ENCODE measurements around the gene GRM7. TPM values are rescaled to one million over a fixed set of nuclear protein-coding genes. Genes with fewer than 3 reads are reported as not detected.

Gene GRM7
- total RNA-seq, 1 donor from 2014 or later: 0.80 TPM

DNA sequence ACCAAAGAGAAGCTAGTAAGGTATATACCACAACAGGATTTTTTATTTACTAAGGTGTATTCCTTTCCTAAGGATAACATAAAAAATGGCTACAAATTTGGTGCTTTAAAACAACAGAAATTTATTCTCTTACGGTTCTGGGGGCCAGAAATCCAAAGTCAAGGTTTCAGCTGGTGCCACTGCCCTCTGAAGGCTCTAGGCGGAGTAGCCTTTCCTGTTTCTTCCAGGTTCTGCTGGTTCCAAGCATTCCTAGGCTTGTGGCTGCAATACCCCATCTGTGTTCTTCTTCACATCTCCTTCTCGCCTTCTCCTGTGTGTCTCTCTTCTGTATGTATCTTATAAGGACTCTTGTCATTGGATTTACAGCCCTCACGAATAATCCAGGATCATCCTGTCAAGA is 549.9 kb downstream of the GRM7 start:
- Mint-ChIP-seq H3K27ac (no peak overlapping the region), H3K4me1 (no peaks in the 10 kb centered on the region), H3K9me3 (no peaks in the 10 kb centered on the region), H3K27me3 (ENCODE audit: insufficient read depth, low read depth) (no peaks in the 10 kb centered on the region), H3K36me3 (no peaks in the 10 kb centered on the region), H3K4me3 (no peak overlapping the region)
- H2AFZ ChIP-seq (replicated peaks): no peak overlapping the region
- no peaks in the 10 kb centered on the region for H3K9me3 ChIP-seq (ENCODE audit: low read depth)
- no peaks in the 10 kb centered on the region for H3K36me3 ChIP-seq
- no peaks in the 10 kb centered on the region for H4K20me1 ChIP-seq (ENCODE audit: low read depth)
- no peaks in the 10 kb centered on the region for H3K4me1 ChIP-seq
- no peak overlapping the region for H3K4me2 ChIP-seq
- H3K27ac ChIP-seq: no peak overlapping the region
- H3K79me2 ChIP-seq (ENCODE audit: low read depth): no peaks in the 10 kb centered on the region
- H3K9ac ChIP-seq: no peak overlapping the region
- TF ChIP-seq, protein P1, sequence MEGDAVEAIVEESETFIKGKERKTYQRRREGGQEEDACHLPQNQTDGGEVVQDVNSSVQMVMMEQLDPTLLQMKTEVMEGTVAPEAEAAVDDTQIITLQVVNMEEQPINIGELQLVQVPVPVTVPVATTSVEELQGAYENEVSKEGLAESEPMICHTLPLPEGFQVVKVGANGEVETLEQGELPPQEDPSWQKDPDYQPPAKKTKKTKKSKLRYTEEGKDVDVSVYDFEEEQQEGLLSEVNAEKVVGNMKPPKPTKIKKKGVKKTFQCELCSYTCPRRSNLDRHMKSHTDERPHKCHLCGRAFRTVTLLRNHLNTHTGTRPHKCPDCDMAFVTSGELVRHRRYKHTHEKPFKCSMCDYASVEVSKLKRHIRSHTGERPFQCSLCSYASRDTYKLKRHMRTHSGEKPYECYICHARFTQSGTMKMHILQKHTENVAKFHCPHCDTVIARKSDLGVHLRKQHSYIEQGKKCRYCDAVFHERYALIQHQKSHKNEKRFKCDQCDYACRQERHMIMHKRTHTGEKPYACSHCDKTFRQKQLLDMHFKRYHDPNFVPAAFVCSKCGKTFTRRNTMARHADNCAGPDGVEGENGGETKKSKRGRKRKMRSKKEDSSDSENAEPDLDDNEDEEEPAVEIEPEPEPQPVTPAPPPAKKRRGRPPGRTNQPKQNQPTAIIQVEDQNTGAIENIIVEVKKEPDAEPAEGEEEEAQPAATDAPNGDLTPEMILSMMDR (IDR thresholded peaks at IDR 0.05): no peak
- H3F3A ChIP-seq (ENCODE audit: low read depth): no peaks in the 10 kb centered on the region
- no peak overlapping the region for H3K4me3 ChIP-seq
- no peaks in the 10 kb centered on the region for H3K27me3 ChIP-seq
- DNase-seq (ENCODE audit: low spot score): no peak

DNA sequence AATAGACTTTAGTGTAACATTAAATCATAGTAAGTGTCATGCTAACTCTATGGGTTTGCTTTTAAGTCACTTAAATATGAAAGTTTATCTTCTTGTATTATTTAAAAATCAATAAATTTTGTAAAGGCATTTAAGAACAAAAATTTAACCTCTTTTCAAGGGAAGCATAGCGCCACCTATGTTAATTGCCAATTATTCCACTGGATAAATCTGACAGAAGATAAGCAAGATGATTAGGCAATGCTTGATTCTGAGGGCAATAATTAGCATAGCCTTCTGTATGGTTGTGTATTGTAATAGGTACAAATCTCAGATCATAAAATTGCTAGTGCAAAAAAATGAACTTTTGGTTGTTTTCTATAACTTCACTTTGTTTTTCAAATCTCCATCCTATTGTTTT is 560.1 kb downstream of the GRM7 start:
- no peaks in the 10 kb centered on the region for H3K4me1 ChIP-seq
- no peak overlapping the region for H3K4me2 ChIP-seq
- H3K36me3 ChIP-seq: no peaks in the 10 kb centered on the region
- no peak overlapping the region for H3K27ac Mint-ChIP-seq
- H3K27me3 Mint-ChIP-seq (ENCODE audit: insufficient read depth, low read depth): peaks cover 3% of the 10 kb centered on the region
- H3K79me2 ChIP-seq (ENCODE audit: low read depth): no peaks in the 10 kb centered on the region
- H3K36me3 Mint-ChIP-seq: no peaks in the 10 kb centered on the region
- no peaks in the 10 kb centered on the region for H3K27me3 ChIP-seq
- H3K9me3 Mint-ChIP-seq: no peaks in the 10 kb centered on the region
- H3K27ac ChIP-seq: no peak overlapping the region
- no peaks in the 10 kb centered on the region for H3K9me3 ChIP-seq (ENCODE audit: low read depth)
- DNase-seq (ENCODE audit: low spot score): no peak
- no peak for TF ChIP-seq EZH2phosphoT487 (IDR thresholded peaks at IDR 0.05)
- TF ChIP-seq, protein P1 (IDR thresholded peaks at IDR 0.05): peak; percentile 44
- TF ChIP-seq EZH2 (IDR thresholded peaks at IDR 0.05): no peak
- H3K4me3 Mint-ChIP-seq: no peak overlapping the region
- no peaks in the 10 kb centered on the region for H3F3A ChIP-seq (ENCODE audit: low read depth)
- H3K4me1 Mint-ChIP-seq: no peaks in the 10 kb centered on the region
- no peak overlapping the region for H3K4me3 ChIP-seq
- no peak overlapping the region for H3K9ac ChIP-seq
- no peak overlapping the region for H2AFZ ChIP-seq (replicated peaks)
- H4K20me1 ChIP-seq (ENCODE audit: low read depth): no peaks in the 10 kb centered on the region

DNA sequence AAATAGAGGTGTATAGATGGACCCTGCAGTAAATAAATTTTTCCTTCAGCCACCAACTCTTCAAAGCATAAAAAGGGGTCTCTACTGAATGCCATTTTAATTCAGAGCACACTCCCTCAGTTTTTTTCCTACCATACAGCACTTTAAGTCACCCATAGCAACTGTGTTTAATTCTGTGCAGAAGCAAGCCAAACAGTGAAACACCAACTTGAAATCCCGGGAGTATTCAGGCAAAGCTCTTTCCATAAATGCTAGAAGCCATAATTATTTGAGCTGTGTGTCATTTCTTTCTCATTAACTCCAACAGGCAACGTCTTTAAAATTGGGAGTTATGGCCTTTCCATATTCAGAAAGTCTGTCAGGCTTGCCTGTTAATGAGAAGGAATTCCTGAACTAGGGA is 562.1 kb downstream of the GRM7 start:
- no peak overlapping the region for H3K27ac Mint-ChIP-seq
- H3K36me3 ChIP-seq: no peaks in the 10 kb centered on the region
- no peaks in the 10 kb centered on the region for H4K20me1 ChIP-seq (ENCODE audit: low read depth)
- H3K27me3 Mint-ChIP-seq (ENCODE audit: insufficient read depth, low read depth): peaks cover 3% of the 10 kb centered on the region
- H3K4me1 ChIP-seq: peaks cover 6% of the 10 kb centered on the region
- no peaks in the 10 kb centered on the region for H3K9me3 ChIP-seq (ENCODE audit: low read depth)
- DNase-seq (ENCODE audit: low spot score): no peak
- H3F3A ChIP-seq (ENCODE audit: low read depth): no peaks in the 10 kb centered on the region
- no peak overlapping the region for H3K4me3 ChIP-seq
- H3K27me3 ChIP-seq: no peaks in the 10 kb centered on the region
- TF ChIP-seq EZH2phosphoT487 (IDR thresholded peaks at IDR 0.05): no peak
- TF ChIP-seq, protein P1 (IDR thresholded peaks at IDR 0.05): no peak
- TF ChIP-seq EZH2 (IDR thresholded peaks at IDR 0.05): no peak
- H3K4me2 ChIP-seq: no peak overlapping the region
- no peak overlapping the region for H3K27ac ChIP-seq
- no peak overlapping the region for H3K9ac ChIP-seq
- H3K4me3 Mint-ChIP-seq: no peak overlapping the region
- no peak overlapping the region for H2AFZ ChIP-seq (replicated peaks)
- H3K79me2 ChIP-seq (ENCODE audit: low read depth): no peaks in the 10 kb centered on the region
- H3K4me1 Mint-ChIP-seq: no peaks in the 10 kb centered on the region
- H3K9me3 Mint-ChIP-seq: no peaks in the 10 kb centered on the region
- no peaks in the 10 kb centered on the region for H3K36me3 Mint-ChIP-seq

DNA sequence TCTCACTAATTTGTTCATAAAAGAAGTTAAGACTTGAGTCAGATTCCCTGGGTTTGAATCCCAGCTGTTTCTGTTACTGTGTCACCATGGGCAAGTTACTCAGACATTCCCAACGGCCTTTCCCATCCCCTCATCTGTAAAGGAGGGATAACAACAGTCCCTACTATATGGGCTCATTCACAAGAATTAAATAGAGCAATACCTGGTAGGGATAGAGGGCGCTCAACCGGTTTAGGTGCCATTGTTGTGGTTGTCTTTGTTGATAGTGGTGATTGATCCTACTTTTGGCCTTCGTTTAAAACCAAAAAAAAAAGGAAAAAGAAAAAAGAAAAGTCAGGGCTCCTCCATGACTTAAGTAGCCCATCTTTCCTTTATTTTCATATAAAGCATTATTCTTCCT is 563.1 kb downstream of the GRM7 start:
- H3F3A ChIP-seq (ENCODE audit: low read depth): no peaks in the 10 kb centered on the region
- no peak overlapping the region for H3K9ac ChIP-seq
- no peak overlapping the region for H3K27ac Mint-ChIP-seq
- H3K4me1 ChIP-seq: peaks cover 10% of the 10 kb centered on the region
- no peaks in the 10 kb centered on the region for H3K9me3 Mint-ChIP-seq
- DNase-seq (ENCODE audit: low spot score): peak; percentile 10
- no peaks in the 10 kb centered on the region for H3K36me3 ChIP-seq
- TF ChIP-seq, protein P1 (IDR thresholded peaks at IDR 0.05): no peak
- TF ChIP-seq EZH2 (IDR thresholded peaks at IDR 0.05): no peak
- no peak for TF ChIP-seq EZH2phosphoT487 (IDR thresholded peaks at IDR 0.05)
- H3K36me3 Mint-ChIP-seq: no peaks in the 10 kb centered on the region
- no peak overlapping the region for H3K4me2 ChIP-seq
- H3K27me3 ChIP-seq: no peaks in the 10 kb centered on the region
- no peak overlapping the region for H3K4me3 Mint-ChIP-seq
- peaks cover 3% of the 10 kb centered on the region for H3K27me3 Mint-ChIP-seq (ENCODE audit: insufficient read depth, low read depth)
- H4K20me1 ChIP-seq (ENCODE audit: low read depth): no peaks in the 10 kb centered on the region
- no peaks in the 10 kb centered on the region for H3K79me2 ChIP-seq (ENCODE audit: low read depth)
- no peak overlapping the region for H3K4me3 ChIP-seq
- no peaks in the 10 kb centered on the region for H3K4me1 Mint-ChIP-seq
- peak overlapping the region; percentile 5 for H2AFZ ChIP-seq (replicated peaks)
- no peak overlapping the region for H3K27ac ChIP-seq
- no peaks in the 10 kb centered on the region for H3K9me3 ChIP-seq (ENCODE audit: low read depth)

All from neural progenitor cell (in vitro differentiated cells).